NCI-H69 (cell line): ENCODE data around the gene LINGO4.
"Not testable (repeated sequence)": the region's sequence is repeated elsewhere in the genome, so short reads cannot be mapped to it uniquely, and the experiment has no call there.

ENCODE experiments used
- DNase-seq: peaks from one replicate; lab custom pipeline; 2025; lab: John Stamatoyannopoulos, UW

The LINGO4 gene

DNA sequence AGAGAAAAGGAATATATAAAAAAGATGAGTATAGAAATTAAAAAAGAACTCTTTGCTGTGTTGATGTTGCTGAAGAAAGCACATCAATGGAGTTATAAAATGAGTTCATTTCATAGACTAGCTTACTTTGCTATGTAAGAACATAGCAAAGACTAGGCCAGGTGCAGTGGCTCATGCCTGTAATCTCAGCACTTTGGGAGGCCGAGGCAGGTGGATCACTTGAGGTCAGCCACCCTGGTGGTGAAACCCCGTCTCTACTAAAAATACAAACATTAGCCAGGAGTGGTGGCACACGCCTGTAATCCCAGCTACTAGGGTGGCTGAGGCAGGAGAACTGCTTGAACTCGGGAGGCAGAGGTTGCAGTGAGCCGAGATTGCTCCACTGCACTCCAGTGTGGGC lies 23.2 kb downstream of the LINGO4 start:
- DNase-seq, result not testable (repeated sequence)

DNA sequence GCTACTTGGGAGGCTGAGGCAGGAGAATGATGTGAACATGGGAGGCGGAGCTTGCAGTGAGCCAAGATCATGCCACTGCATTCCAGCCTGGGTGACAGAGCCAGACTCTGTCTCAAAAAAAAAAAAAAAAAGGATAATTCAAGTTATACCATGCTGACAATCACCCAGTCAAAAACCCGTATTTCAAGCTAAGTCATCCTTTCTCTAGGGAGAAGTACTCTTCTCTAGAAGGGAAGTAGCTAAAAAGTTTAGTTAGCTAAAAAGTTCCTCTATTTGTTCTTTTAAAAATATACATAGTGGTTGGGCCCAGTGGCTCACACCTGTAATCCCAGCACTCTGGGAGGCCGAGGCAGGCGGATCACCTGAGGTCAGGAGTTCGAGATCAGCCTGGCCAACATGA lies 24.5 kb downstream of the LINGO4 start:
- DNase-seq, result not testable (repeated sequence)

DNA sequence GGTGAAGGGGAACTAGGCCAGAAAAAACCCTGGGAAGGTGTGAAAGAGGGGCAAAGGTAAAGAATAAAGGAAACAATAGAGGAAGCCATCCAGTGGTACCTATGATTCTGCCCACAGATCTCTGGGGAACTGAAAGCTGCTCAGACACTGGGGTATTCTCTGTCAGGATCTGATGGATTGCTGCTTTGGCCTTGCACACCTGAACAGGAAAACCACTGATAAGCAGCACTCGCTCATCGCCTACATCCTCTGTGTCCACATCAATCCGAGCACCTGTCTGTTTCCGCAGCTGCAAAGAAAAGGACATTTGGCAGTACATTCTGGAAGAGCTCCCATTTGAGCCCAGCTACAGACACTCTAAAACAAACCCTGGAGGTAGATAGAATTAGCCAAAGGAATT lies 25.4 kb downstream of the LINGO4 start:
- no peak for DNase-seq

DNA sequence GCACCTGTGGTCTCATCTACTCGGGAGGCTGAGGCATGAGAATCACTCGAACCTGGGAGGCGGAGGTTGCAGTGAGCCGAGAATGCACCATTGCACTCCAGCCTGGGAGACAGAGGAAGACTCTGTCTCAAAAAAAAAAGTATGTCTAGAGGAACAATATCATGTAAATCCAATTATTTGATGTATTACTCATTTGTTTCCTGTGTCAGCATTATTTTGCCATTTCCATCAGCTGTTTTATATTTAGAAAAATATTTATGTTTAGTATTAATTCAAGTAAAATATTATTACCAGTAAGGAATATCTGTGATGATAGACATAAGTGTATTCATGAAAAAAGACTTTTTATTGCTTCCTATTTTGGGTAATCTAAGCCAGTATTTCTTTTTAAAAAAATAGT lies 27.9 kb downstream of the LINGO4 start:
- no peak for DNase-seq

DNA sequence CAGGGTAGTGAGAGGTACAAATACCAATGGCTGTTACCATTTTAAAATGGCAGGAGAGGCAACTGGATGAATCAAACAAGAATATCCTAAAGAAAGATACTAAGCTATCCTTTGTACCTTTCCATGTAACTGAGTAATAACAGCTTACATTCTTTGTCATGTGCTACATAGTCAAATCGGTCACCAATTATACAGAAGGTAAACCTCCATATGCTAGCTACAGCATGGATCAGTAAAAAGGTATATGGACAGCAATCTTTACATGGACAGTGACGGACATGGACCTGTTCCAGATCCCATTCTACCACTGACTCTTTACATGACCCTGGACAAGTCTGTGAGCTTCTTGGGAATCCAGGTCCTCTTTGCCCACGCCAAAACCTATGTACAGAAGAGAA lies 28.6 kb downstream of the LINGO4 start:
- no peak for DNase-seq

DNA sequence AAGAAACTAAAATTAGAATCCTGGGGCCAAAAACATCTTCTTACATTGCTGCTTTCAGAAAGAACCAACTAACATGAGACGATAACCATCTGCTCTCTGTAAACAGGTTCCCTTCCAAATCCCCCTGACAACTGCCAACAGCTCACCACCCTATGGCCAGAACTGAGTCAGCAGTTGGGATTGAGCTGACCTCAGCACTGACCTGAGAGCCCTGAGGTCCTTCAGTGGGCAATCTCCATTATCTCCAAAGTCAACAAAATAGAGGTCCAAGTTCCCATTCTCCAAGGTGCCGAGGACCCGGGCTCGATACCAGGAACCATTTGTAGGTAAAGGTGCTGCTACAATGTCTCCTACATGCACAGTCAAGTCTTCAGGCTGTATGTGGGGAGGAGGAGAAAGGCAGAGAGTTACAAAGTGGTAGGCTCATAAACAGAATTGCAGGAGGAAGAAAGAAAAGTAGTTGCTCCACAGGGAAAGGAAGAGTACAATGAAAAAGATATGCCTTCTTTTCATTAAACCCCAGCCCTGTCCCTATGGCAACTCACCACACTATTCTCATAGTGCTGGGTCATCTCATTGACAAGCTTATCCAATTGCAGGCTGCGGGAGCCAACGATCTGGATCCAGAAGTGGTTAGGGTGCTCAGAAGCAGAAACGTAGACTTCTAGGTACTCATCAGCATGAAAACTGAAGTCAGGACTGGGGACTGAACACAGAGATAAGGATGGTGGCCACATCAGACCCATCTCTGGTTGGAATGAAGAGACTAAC lies 29.1 kb downstream of the LINGO4 start:
- no peak for DNase-seq

DNA sequence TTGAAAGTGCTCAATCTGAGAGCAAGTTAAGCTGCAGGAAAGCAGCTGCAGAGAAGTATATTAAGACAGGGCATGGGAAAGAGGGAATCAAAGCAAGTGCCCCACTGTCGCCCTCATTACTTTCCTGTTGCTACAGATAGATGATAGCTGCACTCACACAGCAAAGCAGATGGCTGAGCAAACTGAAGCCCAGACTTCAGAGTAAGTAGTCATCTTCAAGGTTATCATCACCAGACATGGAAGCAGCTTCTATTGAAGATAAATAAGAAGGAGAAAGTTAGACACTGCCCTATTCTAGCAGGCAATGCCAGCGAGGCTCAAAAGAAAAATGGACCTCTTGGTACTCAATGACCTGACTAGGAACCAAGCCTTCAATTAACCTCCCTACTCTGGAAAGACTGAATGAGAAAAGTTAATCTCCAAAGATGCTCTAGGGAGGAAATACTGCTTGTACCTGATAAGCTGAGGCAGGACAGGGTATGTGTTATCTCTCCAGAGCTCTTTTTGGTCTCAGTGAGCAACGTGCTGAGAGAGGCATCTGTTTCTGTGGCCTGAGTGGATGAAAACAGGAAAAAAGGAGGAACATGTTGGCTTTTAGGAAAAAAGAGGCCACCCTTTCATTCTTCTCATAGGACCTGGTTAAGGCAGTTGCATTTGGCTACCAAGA lies 30.8 kb downstream of the LINGO4 start:
- DNase-seq, result no peak

DNA sequence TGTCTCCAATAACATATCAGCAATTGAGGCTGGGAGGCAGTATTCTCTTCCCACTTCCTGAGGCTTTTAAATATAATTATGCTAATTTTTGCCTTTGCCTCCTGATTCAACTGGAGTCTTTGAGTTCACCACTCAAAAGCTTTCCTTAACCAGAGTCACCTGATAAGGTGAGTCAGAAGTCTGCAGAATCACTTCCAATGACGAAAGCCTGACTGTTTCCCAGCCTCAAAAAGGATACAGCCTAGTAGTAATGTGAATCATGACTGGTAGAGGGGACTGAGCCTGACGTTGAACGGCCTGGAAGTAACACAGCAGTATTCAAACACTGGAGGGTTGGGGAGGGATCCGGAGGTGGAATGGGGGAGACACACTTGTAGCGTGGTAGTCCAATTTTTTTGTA lies 31.5 kb downstream of the LINGO4 start:
- DNase-seq, result no peak

DNA sequence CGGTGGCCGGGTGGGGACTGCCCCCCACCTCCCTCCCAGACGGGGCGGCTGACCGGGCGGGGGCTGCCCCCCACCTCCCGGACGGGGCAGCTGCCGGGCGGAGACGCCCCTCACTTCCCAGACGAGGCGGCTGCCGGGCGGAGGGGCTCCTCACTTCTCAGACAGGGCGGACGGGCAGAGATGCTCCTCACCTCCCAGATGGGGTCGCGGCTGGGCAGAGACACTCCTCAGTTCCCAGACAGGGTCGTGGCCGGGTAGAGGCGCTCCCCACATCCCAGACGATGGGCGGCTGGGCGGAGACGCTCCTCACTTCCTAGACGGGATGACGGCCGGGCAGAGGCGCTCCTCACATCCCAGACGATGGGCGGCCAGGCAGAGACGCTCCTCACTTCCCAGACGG lies 35.9 kb downstream of the LINGO4 start:
- not testable (repeated sequence) for DNase-seq

DNA sequence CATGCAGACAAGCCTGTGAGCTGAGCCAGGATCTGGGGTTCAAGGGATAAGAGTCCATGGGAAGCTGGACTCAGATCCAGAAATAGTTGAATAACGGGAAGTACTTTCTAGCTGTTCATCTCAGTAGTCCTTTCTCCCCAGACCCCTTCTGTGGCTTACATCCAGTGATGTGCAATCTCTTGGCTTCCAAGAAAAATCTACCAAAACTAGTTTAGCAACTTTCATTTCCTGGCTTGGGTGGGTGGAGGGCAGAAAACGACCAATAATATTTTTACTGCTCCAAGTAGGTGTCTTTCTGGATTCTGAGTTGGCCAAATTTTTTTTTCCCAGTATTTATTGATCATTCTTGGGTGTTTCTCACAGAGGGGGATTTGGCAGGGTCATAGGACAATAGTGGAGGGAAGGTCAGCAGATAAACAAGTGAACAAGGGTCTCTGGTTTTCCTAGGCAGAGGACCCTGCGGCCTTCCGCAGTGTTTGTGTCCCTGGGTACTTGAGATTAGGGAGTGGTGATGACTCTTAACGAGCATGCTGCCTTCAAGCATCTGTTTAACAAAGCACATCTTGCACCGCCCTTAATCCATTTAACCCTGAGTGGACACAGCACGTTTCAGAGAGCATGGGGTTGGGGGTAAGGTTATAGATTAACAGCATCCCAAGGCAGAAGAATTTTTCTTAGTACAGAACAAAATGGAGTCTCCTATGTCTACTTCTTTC lies 36.7 kb downstream of the LINGO4 start:
- not testable (repeated sequence) for DNase-seq

DNA sequence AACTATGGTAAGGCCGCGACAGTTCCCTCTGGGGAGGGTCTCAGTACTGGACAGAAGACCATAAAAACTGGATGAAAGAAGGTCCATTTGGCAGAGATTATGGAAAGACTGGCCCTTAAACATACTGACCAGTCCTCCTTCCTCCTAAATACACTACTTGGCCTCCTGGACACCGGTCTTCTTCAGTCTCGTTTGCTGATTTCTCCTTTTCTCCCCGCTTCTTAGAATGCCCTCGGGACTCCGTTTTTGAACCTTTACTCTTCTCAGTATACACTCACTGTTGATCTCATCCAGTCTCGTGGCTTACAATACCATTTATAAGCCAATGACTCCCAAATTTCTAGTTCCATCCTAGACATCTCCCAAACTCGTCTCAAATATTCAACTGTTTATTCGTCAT lies 41.2 kb downstream of the LINGO4 start:
- DNase-seq, result no peak

DNA sequence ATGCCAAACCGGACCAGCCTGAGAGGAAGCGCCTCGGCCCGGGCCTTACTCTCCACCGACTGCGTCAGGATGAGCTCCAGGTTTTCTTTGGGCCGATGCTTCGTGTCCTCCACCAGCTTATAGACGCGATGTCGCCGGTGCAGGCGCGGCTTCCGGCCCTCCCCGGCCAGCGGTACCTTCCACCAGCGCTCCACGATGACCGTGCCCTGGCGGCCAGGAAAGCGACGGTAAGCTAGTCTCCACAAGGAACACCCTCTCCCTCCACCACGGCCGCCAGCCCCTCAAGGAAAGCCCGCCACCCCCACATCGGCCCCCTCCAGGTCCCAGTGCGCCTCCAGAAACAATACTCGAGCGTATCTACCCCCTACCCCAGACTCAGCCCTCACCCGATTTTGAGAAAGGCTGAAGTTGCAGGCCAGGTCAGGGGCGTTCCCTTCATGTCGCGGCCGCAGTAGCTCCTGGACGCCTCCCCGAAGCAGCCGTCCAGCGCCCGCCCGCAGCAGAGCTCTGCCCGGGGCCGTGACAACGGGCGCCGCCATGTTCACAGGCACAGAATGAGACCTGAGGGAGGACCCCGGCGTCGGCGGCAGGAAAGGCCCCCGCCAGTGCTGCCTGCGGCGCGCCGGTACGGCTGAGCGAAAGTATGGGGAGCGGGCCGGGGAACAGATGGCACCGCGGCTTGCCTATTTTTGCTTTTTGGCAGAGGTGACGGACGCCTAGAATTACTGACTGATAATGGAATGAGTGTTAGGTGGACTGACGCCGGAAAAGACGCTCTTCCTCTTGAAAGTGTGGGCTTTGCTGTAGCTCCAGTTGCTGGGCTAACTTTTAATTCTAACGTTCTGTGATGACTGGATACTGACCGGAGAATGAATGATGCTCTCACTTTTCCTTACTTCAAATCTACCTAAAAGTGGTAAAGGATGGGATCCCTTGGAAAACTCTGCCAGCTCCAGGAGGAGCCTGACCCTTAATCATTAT lies 42.0 kb downstream of the LINGO4 start, which contains the start of gene MRPL9:
Gene MRPL9 (minus strand): TSS at position 556 of the 981 bp plus-strand sequence. CDS start 17 bp downstream, at position 539.
- peak; percentile 93 for DNase-seq

DNA sequence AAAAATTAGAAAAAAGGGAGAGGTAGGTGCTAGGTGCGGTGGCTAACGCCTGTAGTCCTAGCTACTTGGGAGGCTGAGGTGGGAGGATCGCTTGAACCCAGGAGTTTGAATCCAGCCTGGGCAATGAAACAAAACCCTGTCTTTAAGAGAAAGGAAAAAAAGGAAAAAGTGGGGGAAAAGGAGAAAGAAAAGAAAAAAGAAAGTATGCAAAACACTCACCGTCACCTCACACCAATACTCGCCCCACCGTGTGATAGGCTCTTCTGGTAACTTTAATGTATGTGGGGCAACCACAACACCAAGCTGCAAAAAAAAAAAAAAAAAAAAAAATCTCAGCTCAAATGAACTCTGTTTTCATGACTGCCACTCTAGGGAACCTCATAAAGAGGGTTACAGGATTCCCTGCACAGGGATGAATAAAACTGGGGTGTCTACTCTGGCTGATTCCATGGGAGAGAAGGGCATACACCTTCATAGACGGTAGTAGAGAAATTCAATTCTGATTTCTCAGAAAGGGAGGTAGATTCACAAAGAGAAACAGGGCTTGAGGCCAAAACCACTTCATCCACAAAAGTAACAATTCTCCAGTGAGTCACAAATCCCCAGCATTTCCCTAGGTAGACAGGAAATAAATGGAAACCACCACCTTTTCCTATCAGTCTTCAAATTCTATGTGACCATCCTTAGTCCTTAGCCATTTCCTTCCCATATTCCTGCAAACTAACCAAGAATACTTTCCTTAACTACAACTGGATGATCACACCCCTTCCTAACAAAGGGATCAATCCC lies 44.4 kb downstream of the LINGO4 start:
- no peak for DNase-seq

DNA sequence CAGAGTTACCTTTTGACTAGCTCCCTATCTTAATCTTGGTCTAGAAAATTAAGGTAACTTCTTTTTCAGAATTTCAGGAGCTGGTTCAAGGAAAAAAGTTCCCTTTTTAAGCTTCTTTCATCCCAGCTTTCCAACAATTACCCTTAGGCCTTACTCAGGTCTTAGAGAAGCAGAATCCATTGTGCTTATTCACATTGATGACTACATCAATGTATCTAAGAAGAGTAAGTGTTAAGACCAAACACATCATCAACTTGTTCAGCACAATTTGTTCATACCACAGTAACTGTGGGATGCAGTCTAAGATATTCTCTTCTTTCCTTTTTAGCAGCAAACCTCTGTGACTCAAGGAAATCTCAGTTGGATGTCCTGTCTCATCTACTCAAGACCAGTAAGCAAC lies 46.0 kb downstream of the LINGO4 start:
- no peak for DNase-seq

DNA sequence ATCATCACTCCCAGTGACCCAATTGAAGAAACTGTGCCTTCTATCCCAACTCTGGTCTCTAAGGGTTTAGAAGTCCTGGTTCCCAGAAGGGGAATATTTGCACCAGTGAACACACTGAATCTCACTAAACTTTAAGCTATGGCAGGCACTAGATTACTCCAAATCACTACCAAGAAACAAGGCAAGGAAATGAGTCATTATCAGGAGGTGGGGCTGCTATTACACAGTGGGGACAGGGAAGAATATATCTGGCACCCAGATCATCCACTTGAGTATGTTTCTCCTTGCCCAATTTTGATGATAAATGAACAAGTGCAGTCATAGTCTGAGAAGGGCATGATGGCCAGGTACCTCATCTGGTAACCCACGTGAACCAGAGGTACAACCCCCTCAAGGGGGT lies 48.9 kb downstream of the LINGO4 start:
- DNase-seq, result no peak
